Prostate gland (tissue), 2 donors: Measurements from ENCODE around the gene IRF4.

Experiments
- POLR2A ChIP-seq: fragments of 450-650 bp; IDR thresholded peaks from one replicate; pipeline ENCODE4 v1.6.1; 2016; ENCODE audit warnings: antibody characterized with exemption, mild to moderate bottlenecking
- POLR2AphosphoS5 ChIP-seq: sonication (generic); formaldehyde crosslinking; IDR thresholded peaks from one replicate; pipeline ENCODE4 v1.6.1; 2017; ENCODE audit warnings: antibody characterized with exemption
- TF ChIP-seq, protein P1 (sequence below), 4 experiments: fragments of 200-600 bp in 2 of 4; fragments of 450-650 bp in 2 of 4; sonication (generic) in 2 of 4; IDR thresholded peaks; 1 replicate in 3 of 4; 2 replicates in 1 of 4; pipeline ENCODE4 v1.5.1; 2016 to 2019; ENCODE audit warnings: antibody characterized with exemption in 4 of 4, mild to moderate bottlenecking in 2 of 4, moderate library complexity in 2 of 4

DNA sequence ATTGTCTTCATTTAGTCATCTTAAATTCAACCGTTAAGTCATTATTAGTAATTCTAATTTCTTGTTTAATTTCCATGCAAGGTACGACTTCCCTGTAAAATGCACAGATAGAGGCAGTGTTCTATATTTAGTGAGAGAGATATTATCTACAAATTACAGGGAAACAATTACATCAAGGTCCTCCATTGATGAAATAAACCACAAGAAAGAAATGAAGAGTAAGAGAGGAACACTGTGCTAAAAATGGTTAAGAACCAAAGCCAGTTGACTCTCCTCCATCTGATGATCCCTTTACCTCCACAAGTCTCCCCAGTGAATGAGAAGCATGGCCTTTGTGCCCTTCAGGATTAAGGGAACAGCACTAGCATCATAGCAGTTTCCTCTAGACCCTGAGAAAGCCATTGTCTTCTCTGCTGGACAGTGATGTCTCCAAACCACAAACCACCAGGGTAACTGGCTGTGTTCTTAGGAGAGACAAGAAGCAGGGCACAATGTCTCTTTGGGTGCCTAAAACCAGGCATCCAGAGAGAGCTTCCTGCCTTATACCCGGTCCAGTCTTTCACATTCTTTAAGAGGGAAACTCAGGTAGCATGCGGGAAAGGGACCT, 38.1 kb downstream of the IRF4 start:
- TF ChIP-seq, protein P1, sequence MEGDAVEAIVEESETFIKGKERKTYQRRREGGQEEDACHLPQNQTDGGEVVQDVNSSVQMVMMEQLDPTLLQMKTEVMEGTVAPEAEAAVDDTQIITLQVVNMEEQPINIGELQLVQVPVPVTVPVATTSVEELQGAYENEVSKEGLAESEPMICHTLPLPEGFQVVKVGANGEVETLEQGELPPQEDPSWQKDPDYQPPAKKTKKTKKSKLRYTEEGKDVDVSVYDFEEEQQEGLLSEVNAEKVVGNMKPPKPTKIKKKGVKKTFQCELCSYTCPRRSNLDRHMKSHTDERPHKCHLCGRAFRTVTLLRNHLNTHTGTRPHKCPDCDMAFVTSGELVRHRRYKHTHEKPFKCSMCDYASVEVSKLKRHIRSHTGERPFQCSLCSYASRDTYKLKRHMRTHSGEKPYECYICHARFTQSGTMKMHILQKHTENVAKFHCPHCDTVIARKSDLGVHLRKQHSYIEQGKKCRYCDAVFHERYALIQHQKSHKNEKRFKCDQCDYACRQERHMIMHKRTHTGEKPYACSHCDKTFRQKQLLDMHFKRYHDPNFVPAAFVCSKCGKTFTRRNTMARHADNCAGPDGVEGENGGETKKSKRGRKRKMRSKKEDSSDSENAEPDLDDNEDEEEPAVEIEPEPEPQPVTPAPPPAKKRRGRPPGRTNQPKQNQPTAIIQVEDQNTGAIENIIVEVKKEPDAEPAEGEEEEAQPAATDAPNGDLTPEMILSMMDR (IDR thresholded peaks at IDR 0.05): no peak
- TF ChIP-seq POLR2A (no peak), POLR2AphosphoS5 (no peak)
